GM12878 (cell line): ENCODE results near the gene SLC39A7. TPM values are rescaled to one million over a fixed set of nuclear protein-coding genes. Genes with fewer than 3 reads are reported as not detected.

Experiments
- BHLHE40 ChIP-seq, 2 experiments: fragments of 450-650 bp in 1 of 2; IDR thresholded peaks; 2 replicates each; pipeline ENCODE4 v1.6.1; 2011 to 2017; ENCODE audit warnings: low read depth in 2 of 2, borderline replicate concordance in 1 of 2, improper control_type of control experiment in 1 of 2, low read length in 1 of 2, mild to moderate bottlenecking in 1 of 2
- ETV6 ChIP-seq, 2 experiments: fragments of 450-650 bp in 1 of 2; IDR thresholded peaks in 1 of 2; conservative IDR thresholded peaks in 1 of 2; 2 replicates each; pipeline ENCODE4 v1.6.1; 2014; ENCODE audit warnings: antibody characterized with exemption in 1 of 2, borderline replicate concordance in 1 of 2, low read depth in 1 of 2, mild to moderate bottlenecking in 1 of 2, moderate library complexity in 1 of 2
- FOXK2 ChIP-seq: fragments of 450-650 bp; IDR thresholded peaks from 2 replicates; pipeline ENCODE4 v1.6.1; 2017; ENCODE audit warnings: mild to moderate bottlenecking, moderate library complexity
- JUND ChIP-seq: IDR thresholded peaks from 2 replicates; pipeline ENCODE4 v1.6.1; 2012; ENCODE audit warnings: low read depth, mild to moderate bottlenecking, low read length, improper control_type of control experiment, moderate library complexity
- NFYA ChIP-seq: IDR thresholded peaks from 2 replicates; pipeline ENCODE4 v1.6.1; 2011; ENCODE audit warnings: low read depth, mild to moderate bottlenecking, low read length, improper control_type of control experiment, borderline replicate concordance
- NR2C2 ChIP-seq: IDR thresholded peaks from 2 replicates; pipeline ENCODE4 v1.6.1; 2011; ENCODE audit warnings: borderline replicate concordance, low read depth; ENCODE audit not compliant: control insufficient read depth, insufficient read length
- POLR2AphosphoS5 ChIP-seq: IDR thresholded peaks from 2 replicates; pipeline ENCODE4 v1.6.1; 2011; ENCODE audit warnings: mild to moderate bottlenecking, low read length, inconsistent platforms
- RAD51 ChIP-seq: fragments of 450-650 bp; IDR thresholded peaks from 2 replicates; pipeline ENCODE4 v1.6.1; 2016; ENCODE audit warnings: moderate library complexity, mild to moderate bottlenecking, inconsistent platforms
- RB1 ChIP-seq: fragments of 450-650 bp; formaldehyde crosslinking; IDR thresholded peaks from 2 replicates; pipeline ENCODE4 v1.6.1; 2017; ENCODE audit warnings: mild to moderate bottlenecking, borderline replicate concordance
- SP1 ChIP-seq: IDR thresholded peaks from one replicate; pipeline ENCODE4 v1.6.1; 2011; ENCODE audit warnings: low read depth, low read length
- SPI1 ChIP-seq: IDR thresholded peaks from 2 replicates; pipeline ENCODE4 v1.6.1; 2011; ENCODE audit warnings: low read depth, mild to moderate bottlenecking, low read length, moderate library complexity, borderline replicate concordance; ENCODE audit not compliant: insufficient read depth
- STAT1 ChIP-seq: fragments of 450-650 bp; conservative IDR thresholded peaks from 2 replicates; pipeline ENCODE4 v1.6.1; 2014; ENCODE audit warnings: antibody characterized with exemption, mild to moderate bottlenecking
- SUZ12 ChIP-seq: fragments of 200-600 bp; sonication (generic); IDR thresholded peaks from one replicate; pipeline ENCODE4 v1.6.1; 2018; ENCODE audit warnings: antibody characterized with exemption, mild to moderate bottlenecking; ENCODE audit not compliant: unreplicated experiment
- TCF12 ChIP-seq: IDR thresholded peaks from 2 replicates; pipeline ENCODE4 v1.6.1; 2011; ENCODE audit warnings: low read depth, mild to moderate bottlenecking, low read length
- polyA plus RNA-seq, 11 experiments: library from polyadenylated mRNA; depleted of rRNA in 4 of 11; unstranded in 6 of 11; stranded (reverse) in 5 of 11; fragments of >200 nt; fragmentation: Nextera tagmentation in 4 of 11; fragmentation: Illumina TruSeq in 1 of 11; extraction: Ambion mirVana in 4 of 11; extraction: Trizol in 1 of 11; gene quantifications; 1 replicate in 1 of 11; 2 replicates in 10 of 11; pipeline versions ENCODE4 v1.2.1 to v1.2.3, GENCODE V29; 2011 to 2016; ENCODE audit warnings: inconsistent platforms in 2 of 11, missing spikeins in 2 of 11, low read depth in 1 of 11
- total RNA-seq, 4 experiments: library from RNA; depleted of rRNA in 3 of 4; stranded (reverse); fragments of >200 nt in 3 of 4; fragmentation: Illumina TruSeq in 1 of 4; extraction: Trizol in 1 of 4; gene quantifications; 2 replicates each; pipeline versions ENCODE4 v1.2.1 to v1.2.3, GENCODE V29; 2013 to 2021
- TF ChIP-seq, protein P1 (sequence below): fragments of 450-650 bp; formaldehyde crosslinking; IDR thresholded peaks from 2 replicates; pipeline ENCODE4 v1.4.0; 2022; ENCODE audit warnings: mild to moderate bottlenecking, moderate library complexity
- TF ChIP-seq, protein P2 (sequence below): fragments of 450-650 bp; conservative IDR thresholded peaks from 2 replicates; pipeline ENCODE4 v1.6.1; 2017; ENCODE audit warnings: mild to moderate bottlenecking, moderate library complexity
- TF ChIP-seq, protein P3 (sequence below): fragments of 450-650 bp; IDR thresholded peaks from 2 replicates; pipeline ENCODE4 v1.6.1; 2017; ENCODE audit warnings: borderline replicate concordance
- TF ChIP-seq, protein P4 (sequence below): IDR thresholded peaks from 2 replicates; pipeline ENCODE4 v1.6.1; 2011; ENCODE audit warnings: low read depth, low read length, improper control_type of control experiment, borderline replicate concordance
- TF ChIP-seq, protein P5 (sequence below): fragments of 450-650 bp; IDR thresholded peaks from 2 replicates; pipeline ENCODE4 v1.6.1; 2016; ENCODE audit warnings: mild to moderate bottlenecking

The SLC39A7 gene
- total and polyA plus RNA-seq, 10 of the 15 experiments (the other 5 are each of a cell fraction or from before 2014, with no cell fraction given): 7.3 to 63.1 (median 40.6) TPM

DNA sequence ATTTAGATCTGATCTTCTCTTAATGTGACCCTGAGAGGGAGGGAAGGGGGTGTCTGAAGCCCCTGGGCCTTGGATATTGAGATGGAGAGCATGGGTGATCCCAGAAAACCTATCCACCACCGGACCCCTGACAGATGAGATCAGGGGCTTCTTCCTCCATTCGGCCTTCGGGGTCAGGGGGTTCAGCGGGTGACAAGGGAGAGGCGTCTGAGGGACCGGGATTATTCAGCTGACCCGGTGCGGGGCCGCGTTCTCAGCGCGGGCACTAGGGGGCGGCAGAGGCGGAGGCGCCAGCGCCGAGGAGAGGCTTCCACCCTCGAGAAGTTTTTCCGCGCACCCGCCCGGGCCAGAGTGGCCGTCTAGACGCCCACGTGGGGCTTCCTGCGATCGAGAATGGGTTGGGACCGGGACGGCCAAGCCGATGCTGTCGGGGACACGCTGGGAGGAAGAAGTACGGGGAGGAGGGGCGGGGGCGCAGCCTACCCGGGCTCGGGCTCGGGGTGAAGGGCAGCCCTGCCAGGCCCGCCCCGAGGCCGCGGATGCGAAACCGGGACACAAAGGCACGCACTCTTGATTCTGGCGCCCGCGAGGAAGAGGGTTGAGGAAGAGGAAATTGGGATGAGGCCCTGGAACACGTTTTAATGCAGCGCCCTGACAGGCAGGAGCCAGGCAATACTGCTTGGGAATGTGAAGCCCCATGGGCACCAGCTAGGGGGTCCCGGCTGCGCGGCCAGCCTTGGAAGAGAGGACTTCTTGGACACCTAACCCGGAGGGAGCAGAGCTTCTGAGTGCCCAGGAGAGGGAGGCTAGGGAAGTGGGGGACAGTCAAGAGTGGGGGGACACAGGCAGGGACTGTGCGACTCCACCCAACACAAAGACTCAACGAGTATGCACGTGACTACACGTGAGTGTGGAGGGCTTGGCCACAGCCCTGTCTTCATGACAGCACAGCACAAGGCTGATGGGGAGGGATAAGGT, 39.0 kb upstream of the SLC39A7 start (continued):
- TF ChIP-seq, protein P1, sequence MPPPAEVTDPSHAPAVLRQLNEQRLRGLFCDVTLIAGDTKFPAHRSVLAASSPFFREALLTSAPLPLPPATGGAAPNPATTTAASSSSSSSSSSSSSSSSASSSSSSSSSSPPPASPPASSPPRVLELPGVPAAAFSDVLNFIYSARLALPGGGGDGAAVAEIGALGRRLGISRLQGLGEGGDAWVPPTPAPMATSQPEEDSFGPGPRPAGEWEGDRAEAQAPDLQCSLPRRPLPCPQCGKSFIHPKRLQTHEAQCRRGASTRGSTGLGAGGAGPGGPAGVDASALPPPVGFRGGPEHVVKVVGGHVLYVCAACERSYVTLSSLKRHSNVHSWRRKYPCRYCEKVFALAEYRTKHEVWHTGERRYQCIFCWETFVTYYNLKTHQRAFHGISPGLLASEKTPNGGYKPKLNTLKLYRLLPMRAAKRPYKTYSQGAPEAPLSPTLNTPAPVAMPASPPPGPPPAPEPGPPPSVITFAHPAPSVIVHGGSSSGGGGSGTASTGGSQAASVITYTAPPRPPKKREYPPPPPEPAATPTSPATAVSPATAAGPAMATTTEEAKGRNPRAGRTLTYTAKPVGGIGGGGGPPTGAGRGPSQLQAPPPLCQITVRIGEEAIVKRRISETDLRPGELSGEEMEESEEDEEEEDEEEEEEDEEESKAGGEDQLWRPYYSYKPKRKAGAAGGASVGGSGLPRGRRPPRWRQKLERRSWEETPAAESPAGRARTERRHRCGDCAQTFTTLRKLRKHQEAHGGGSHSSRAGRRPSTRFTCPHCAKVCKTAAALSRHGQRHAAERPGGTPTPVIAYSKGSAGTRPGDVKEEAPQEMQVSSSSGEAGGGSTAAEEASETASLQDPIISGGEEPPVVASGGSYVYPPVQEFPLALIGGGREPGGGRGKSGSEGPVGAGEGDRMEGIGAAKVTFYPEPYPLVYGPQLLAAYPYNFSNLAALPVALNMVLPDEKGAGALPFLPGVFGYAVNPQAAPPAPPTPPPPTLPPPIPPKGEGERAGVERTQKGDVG (CRISPR knock-in tag): no peak
- TF ChIP-seq RAD51: no peak
- TF ChIP-seq BHLHE40 (IDR thresholded peaks at IDR 0.05; ENCODE audit: borderline replicate concordance in 1 of 2, low read depth in 2 of 2, low read length in 1 of 2): peak; percentile 35 to 56; a peak in 3 of 4 replicates
- TF ChIP-seq STAT1: no peak
- TF ChIP-seq, protein P2, sequence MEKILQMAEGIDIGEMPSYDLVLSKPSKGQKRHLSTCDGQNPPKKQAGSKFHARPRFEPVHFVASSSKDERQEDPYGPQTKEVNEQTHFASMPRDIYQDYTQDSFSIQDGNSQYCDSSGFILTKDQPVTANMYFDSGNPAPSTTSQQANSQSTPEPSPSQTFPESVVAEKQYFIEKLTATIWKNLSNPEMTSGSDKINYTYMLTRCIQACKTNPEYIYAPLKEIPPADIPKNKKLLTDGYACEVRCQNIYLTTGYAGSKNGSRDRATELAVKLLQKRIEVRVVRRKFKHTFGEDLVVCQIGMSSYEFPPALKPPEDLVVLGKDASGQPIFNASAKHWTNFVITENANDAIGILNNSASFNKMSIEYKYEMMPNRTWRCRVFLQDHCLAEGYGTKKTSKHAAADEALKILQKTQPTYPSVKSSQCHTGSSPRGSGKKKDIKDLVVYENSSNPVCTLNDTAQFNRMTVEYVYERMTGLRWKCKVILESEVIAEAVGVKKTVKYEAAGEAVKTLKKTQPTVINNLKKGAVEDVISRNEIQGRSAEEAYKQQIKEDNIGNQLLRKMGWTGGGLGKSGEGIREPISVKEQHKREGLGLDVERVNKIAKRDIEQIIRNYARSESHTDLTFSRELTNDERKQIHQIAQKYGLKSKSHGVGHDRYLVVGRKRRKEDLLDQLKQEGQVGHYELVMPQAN: no peak
- TF ChIP-seq SPI1: no peak
- peak; percentile 78; the same call in 1 of the 2 replicates for TF ChIP-seq RB1
- TF ChIP-seq, protein P3, sequence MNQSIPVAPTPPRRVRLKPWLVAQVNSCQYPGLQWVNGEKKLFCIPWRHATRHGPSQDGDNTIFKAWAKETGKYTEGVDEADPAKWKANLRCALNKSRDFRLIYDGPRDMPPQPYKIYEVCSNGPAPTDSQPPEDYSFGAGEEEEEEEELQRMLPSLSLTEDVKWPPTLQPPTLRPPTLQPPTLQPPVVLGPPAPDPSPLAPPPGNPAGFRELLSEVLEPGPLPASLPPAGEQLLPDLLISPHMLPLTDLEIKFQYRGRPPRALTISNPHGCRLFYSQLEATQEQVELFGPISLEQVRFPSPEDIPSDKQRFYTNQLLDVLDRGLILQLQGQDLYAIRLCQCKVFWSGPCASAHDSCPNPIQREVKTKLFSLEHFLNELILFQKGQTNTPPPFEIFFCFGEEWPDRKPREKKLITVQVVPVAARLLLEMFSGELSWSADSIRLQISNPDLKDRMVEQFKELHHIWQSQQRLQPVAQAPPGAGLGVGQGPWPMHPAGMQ: no peak
- TF ChIP-seq SP1: no peak
- TF ChIP-seq, protein P4, sequence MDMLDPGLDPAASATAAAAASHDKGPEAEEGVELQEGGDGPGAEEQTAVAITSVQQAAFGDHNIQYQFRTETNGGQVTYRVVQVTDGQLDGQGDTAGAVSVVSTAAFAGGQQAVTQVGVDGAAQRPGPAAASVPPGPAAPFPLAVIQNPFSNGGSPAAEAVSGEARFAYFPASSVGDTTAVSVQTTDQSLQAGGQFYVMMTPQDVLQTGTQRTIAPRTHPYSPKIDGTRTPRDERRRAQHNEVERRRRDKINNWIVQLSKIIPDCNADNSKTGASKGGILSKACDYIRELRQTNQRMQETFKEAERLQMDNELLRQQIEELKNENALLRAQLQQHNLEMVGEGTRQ: no peak
- TF ChIP-seq ETV6 (conservative IDR thresholded peaks at IDR 0.05 in 1 of 2, IDR thresholded peaks at IDR 0.05 in 1 of 2; ENCODE audit: borderline replicate concordance in 1 of 2, low read depth in 1 of 2): no peak
- TF ChIP-seq TCF12: no peak
- no peak for TF ChIP-seq SUZ12
- no peak for TF ChIP-seq FOXK2
- no peak for TF ChIP-seq POLR2AphosphoS5
- TF ChIP-seq NFYA: no peak
- TF ChIP-seq, protein P5, sequence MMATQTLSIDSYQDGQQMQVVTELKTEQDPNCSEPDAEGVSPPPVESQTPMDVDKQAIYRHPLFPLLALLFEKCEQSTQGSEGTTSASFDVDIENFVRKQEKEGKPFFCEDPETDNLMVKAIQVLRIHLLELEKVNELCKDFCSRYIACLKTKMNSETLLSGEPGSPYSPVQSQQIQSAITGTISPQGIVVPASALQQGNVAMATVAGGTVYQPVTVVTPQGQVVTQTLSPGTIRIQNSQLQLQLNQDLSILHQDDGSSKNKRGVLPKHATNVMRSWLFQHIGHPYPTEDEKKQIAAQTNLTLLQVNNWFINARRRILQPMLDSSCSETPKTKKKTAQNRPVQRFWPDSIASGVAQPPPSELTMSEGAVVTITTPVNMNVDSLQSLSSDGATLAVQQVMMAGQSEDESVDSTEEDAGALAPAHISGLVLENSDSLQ: peak; percentile 22; the same call in 1 of the 2 replicates
- TF ChIP-seq JUND: no peak
- no peak for TF ChIP-seq NR2C2
